Measurements from ENCODE around the gene ATP10B. TPM values are rescaled to one million over a fixed set of nuclear protein-coding genes. Genes with fewer than 3 reads are reported as not detected.

ATP10B gene
- total RNA-seq, 1 experiment from 2014 or later, result 0.24 TPM

DNA sequence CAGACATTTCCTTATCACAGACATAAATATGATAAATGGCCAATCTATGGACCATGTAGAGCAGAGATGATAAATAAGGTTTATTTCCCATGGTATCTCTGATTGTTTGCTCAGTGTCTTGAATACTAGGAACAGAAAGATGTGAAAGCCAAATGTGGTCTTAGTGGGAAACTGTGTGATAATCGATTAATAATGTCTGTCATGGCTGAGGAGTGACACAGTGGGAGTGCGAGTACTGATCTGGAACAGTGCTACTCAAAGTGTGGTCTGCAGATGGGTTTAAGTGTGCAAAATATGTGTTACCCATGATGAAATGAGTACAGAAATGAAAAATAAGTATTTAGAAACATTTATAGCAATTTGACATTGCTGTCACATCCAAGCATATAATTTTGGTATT lies 337.8 kb downstream of the ATP10B start:
- no peak for DNase-seq (ENCODE audit: low read depth)

- no peak for DNase-seq (ENCODE audit: low read depth)
Observed at GRCh38 chr5:160513485-160513884, 338.5 kb downstream of the ATP10B start.

Data from RPMI7951 (cell line).